ENCODE data around the gene HTT-AS. TPM values are rescaled to one million over a fixed set of nuclear protein-coding genes. Genes with fewer than 3 reads are reported as not detected.

HTT-AS gene
- total and polyA plus RNA-seq, 4 experiments from 2014 or later = not detected

DNA sequence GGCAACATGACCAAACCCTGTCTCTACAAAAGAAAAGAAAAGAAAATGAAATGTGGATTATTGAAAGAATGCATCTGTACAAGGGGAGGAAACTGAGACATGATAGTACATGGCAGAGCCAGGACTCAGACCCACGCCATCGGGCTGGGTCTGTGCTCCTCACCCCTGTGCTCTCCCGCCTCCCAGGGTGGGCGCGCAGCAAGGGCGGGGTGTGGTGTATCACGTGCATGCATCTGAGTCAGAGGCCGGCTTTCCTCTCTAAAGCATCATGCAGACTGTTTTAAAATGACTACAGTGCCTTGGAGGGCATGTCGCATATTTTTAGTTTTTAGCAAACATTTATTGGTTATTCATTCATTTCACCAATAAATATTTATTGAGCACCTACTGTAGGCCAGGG is 47.8 kb downstream of the HTT-AS start:
- Mint-ChIP-seq H3K9me3 (peaks cover 0 to 13% (median 5%) of the 10 kb centered on the region in 8 donors), H3K4me3 (no peak overlapping the region), H3K36me3 (no peaks in the 10 kb centered on the region), H3K27me3 (peaks cover 4 to 10% of the 10 kb centered on the region in 2 donors), H3K27ac (no peak overlapping the region), H3K4me1 (peaks cover 0 to 3% (median 0%) of the 10 kb centered on the region in 4 donors)
- CTCF ChIA-PET (ENCODE audit: partially characterized antibody) = no interaction called here
- no peak for DNase-seq
- Histone ChIP-seq H3K27ac (ENCODE audit: low read depth, low read length) (no peak overlapping the region), H3K9me3 (ENCODE audit: control insufficient read depth in 1 of 2, low read length in 2 of 2) (no peaks in the 10 kb centered on the region), H3K36me3 (ENCODE audit: insufficient read depth, low read length) (no peaks in the 10 kb centered on the region), H3K27me3 (ENCODE audit: insufficient read depth, low read length) (no peaks in the 10 kb centered on the region), H3K4me1 (ENCODE audit: insufficient read depth, low read length) (peaks cover 3% of the 10 kb centered on the region), H3K4me3 (ENCODE audit: low read length in 2 of 2) (no peak overlapping the region)
- POLR2A ChIA-PET (ENCODE audit: partially characterized antibody) = no interaction called here
- intact Hi-C loops (cut with micrococcal nuclease) = no loop called here

DNA sequence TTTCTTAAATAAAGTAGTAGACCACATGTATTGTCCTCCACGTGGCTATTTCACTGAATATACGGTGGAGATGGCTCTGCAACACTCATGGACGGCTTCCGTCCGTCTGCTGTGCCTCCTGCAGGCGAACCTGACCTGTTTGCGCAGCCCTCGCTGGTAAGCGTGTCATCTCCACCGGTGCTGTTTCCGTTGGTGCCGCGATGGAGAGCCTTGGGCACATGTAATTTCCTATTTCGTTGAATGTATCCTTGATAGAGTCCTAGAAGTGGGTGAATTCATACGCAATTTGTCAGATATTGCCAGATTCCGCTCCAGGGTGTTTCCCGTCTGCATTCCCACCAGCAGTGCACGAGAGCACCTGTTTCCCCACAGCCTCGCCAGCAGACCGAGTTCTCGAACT is 48.5 kb downstream of the HTT-AS start:
- Histone ChIP-seq H3K27ac (ENCODE audit: low read depth, low read length) (no peak overlapping the region), H3K4me3 (ENCODE audit: low read length in 2 of 2) (no peak overlapping the region), H3K27me3 (ENCODE audit: insufficient read depth, low read length) (no peaks in the 10 kb centered on the region), H3K9me3 (ENCODE audit: control insufficient read depth in 1 of 2, low read length in 2 of 2) (no peaks in the 10 kb centered on the region), H3K36me3 (ENCODE audit: insufficient read depth, low read length) (no peaks in the 10 kb centered on the region), H3K4me1 (ENCODE audit: insufficient read depth, low read length) (peaks cover 9% of the 10 kb centered on the region)
- DNase-seq = no peak
- CTCF ChIA-PET (ENCODE audit: partially characterized antibody) = no interaction called here
- peaks cover 2 to 9% (median 3%) of the 10 kb centered on the region in 4 donors for H3K4me1 Mint-ChIP-seq
- H3K9me3 Mint-ChIP-seq = peaks cover 0 to 13% (median 5%) of the 10 kb centered on the region in 8 donors
- H3K36me3 Mint-ChIP-seq = no peaks in the 10 kb centered on the region
- POLR2A ChIA-PET (ENCODE audit: partially characterized antibody) = no interaction called here
- H3K27ac Mint-ChIP-seq = no peak overlapping the region
- no peak overlapping the region for H3K4me3 Mint-ChIP-seq
- H3K27me3 Mint-ChIP-seq = peaks cover 6 to 9% of the 10 kb centered on the region in 2 donors
- intact Hi-C loops (cut with micrococcal nuclease) = no loop called here

- Mint-ChIP-seq H3K27ac (no peak overlapping the region), H3K27me3 (peaks cover 6 to 8% of the 10 kb centered on the region in 2 donors), H3K9me3 (peaks cover 0 to 13% (median 5%) of the 10 kb centered on the region in 8 donors), H3K4me1 (peaks cover 2 to 14% (median 4%) of the 10 kb centered on the region in 4 donors), H3K36me3 (no peaks in the 10 kb centered on the region), H3K4me3 (no peak overlapping the region)
- intact Hi-C loops (cut with micrococcal nuclease) = no loop called here
- Histone ChIP-seq H3K27ac (ENCODE audit: low read depth, low read length) (no peak overlapping the region), H3K4me3 (ENCODE audit: low read length in 2 of 2) (no peak overlapping the region), H3K4me1 (ENCODE audit: insufficient read depth, low read length) (peaks cover 11% of the 10 kb centered on the region), H3K36me3 (ENCODE audit: insufficient read depth, low read length) (no peaks in the 10 kb centered on the region), H3K27me3 (ENCODE audit: insufficient read depth, low read length) (no peaks in the 10 kb centered on the region), H3K9me3 (ENCODE audit: control insufficient read depth in 1 of 2, low read length in 2 of 2) (no peaks in the 10 kb centered on the region)
- ChIA-PET CTCF (ENCODE audit: partially characterized antibody) (no interaction called here), POLR2A (ENCODE audit: partially characterized antibody) (no interaction called here)
- DNase-seq = no peak
Measured at GRCh38 chr4:3022651-3023050, 51.7 kb downstream of the HTT-AS start.

DNA sequence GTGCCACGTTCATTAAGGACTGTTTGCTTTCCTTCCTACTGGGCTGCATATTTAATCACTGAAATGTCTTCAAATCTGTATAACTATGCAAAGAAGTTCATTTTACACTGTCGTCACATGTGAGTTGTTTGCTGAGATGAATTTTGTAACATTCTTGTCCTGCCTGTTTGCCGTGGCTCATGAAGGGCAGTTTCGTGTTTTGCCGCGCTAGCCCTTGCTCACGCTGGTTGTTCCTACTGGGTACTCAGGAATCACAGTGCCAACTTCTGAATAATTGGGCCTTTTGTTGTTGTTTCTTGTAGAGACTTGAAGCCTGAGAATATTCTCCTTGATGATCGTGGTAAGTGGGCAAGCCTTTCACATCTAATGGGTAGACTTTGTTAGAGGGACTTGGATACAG is 52.2 kb downstream of the HTT-AS start:
- H3K4me1 Mint-ChIP-seq = peaks cover 2 to 14% (median 4%) of the 10 kb centered on the region in 4 donors
- POLR2A ChIA-PET (ENCODE audit: partially characterized antibody) = no interaction called here
- Histone ChIP-seq H3K4me1 (ENCODE audit: insufficient read depth, low read length) (peaks cover 11% of the 10 kb centered on the region), H3K27ac (ENCODE audit: low read depth, low read length) (no peak overlapping the region), H3K9me3 (ENCODE audit: control insufficient read depth in 1 of 2, low read length in 2 of 2) (no peaks in the 10 kb centered on the region), H3K36me3 (ENCODE audit: insufficient read depth, low read length) (no peaks in the 10 kb centered on the region), H3K27me3 (ENCODE audit: insufficient read depth, low read length) (no peaks in the 10 kb centered on the region), H3K4me3 (ENCODE audit: low read length in 2 of 2) (no peak overlapping the region)
- H3K27me3 Mint-ChIP-seq = peaks cover 6 to 8% of the 10 kb centered on the region in 2 donors
- CTCF ChIA-PET (ENCODE audit: partially characterized antibody) = no interaction called here
- H3K27ac Mint-ChIP-seq = no peak overlapping the region
- no peak overlapping the region for H3K4me3 Mint-ChIP-seq
- peaks cover 0 to 13% (median 5%) of the 10 kb centered on the region in 8 donors for H3K9me3 Mint-ChIP-seq
- no peaks in the 10 kb centered on the region for H3K36me3 Mint-ChIP-seq
- DNase-seq = no peak
- intact Hi-C loops (cut with micrococcal nuclease) = no loop called here

DNA sequence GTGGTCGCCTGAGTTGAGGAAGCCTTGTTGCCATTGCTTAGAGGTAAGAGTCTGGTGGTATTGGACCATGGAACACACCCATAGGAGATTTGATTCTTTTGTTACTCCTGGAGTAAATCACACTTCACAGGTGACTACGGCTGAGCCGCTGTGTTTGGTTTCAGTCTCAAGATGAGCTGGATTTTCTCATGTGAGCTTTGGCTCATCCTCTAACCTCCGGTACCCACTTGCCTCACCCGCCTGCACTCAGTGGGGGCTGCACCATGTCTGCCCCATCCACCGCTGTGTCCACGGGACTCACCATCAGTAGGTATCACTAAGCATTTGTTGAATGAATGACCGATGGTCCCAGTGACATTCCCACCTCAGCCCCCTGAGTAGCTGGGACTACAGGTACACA is 52.7 kb downstream of the HTT-AS start:
- H3K4me1 Mint-ChIP-seq = peaks cover 2 to 14% (median 4%) of the 10 kb centered on the region in 4 donors
- no peak overlapping the region for H3K27ac ChIP-seq (ENCODE audit: low read depth, low read length)
- no peak overlapping the region for H3K27ac Mint-ChIP-seq
- H3K4me3 Mint-ChIP-seq = no peak overlapping the region
- H3K36me3 ChIP-seq (ENCODE audit: insufficient read depth, low read length) = no peaks in the 10 kb centered on the region
- POLR2A ChIA-PET (ENCODE audit: partially characterized antibody) = no interaction called here
- CTCF ChIA-PET (ENCODE audit: partially characterized antibody) = no interaction called here
- H3K9me3 Mint-ChIP-seq = peaks cover 0 to 13% (median 5%) of the 10 kb centered on the region in 8 donors
- H3K36me3 Mint-ChIP-seq = no peaks in the 10 kb centered on the region
- H3K4me1 ChIP-seq (ENCODE audit: insufficient read depth, low read length) = peaks cover 11% of the 10 kb centered on the region
- no peak overlapping the region for H3K4me3 ChIP-seq (ENCODE audit: low read length in 2 of 2)
- DNase-seq = no peak
- H3K27me3 Mint-ChIP-seq = peaks cover 6 to 8% of the 10 kb centered on the region in 2 donors
- no peaks in the 10 kb centered on the region for H3K27me3 ChIP-seq (ENCODE audit: insufficient read depth, low read length)
- intact Hi-C loops (cut with micrococcal nuclease) = no loop called here
- H3K9me3 ChIP-seq (ENCODE audit: control insufficient read depth in 1 of 2, low read length in 2 of 2) = no peaks in the 10 kb centered on the region

DNA sequence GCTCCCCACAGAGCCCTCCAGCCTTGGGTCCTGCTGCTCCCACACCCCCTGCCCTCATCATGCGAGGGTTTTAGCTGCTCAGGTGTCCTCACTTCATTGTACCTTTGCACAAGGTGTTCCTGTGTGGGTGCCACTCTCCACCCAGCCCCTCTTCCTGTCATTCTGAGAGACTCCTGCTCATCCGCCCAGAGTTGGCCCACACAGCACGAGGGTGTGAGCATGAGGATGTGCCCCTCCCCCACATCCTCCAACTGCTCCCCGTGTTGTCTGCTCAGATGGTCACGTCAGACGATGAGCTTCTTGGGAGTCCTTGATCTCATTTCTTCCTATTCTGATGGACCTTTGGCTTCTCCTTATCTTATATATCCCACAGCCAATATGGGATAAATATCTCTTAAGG is 53.2 kb downstream of the HTT-AS start:
- POLR2A ChIA-PET (ENCODE audit: partially characterized antibody) = no interaction called here
- Histone ChIP-seq H3K27me3 (ENCODE audit: insufficient read depth, low read length) (no peaks in the 10 kb centered on the region), H3K9me3 (ENCODE audit: control insufficient read depth in 1 of 2, low read length in 2 of 2) (no peaks in the 10 kb centered on the region), H3K4me3 (ENCODE audit: low read length in 2 of 2) (no peak overlapping the region), H3K36me3 (ENCODE audit: insufficient read depth, low read length) (no peaks in the 10 kb centered on the region), H3K27ac (ENCODE audit: low read depth, low read length) (no peak overlapping the region), H3K4me1 (ENCODE audit: insufficient read depth, low read length) (peaks cover 11% of the 10 kb centered on the region)
- H3K27ac Mint-ChIP-seq = no peak overlapping the region
- H3K36me3 Mint-ChIP-seq = no peaks in the 10 kb centered on the region
- DNase-seq = no peak
- CTCF ChIA-PET (ENCODE audit: partially characterized antibody) = no interaction called here
- intact Hi-C loops (cut with micrococcal nuclease) = no loop called here
- peaks cover 0 to 13% (median 5%) of the 10 kb centered on the region in 8 donors for H3K9me3 Mint-ChIP-seq
- H3K4me1 Mint-ChIP-seq = peaks cover 2 to 14% (median 4%) of the 10 kb centered on the region in 4 donors
- peaks cover 6 to 8% of the 10 kb centered on the region in 2 donors for H3K27me3 Mint-ChIP-seq
- no peak overlapping the region for H3K4me3 Mint-ChIP-seq

- Mint-ChIP-seq H3K27ac (no peak overlapping the region), H3K4me3 (no peak overlapping the region), H3K27me3 (peaks cover 6 to 10% of the 10 kb centered on the region in 2 donors), H3K36me3 (no peaks in the 10 kb centered on the region), H3K4me1 (peaks cover 2 to 14% (median 4%) of the 10 kb centered on the region in 4 donors), H3K9me3 (peaks cover 0 to 13% (median 5%) of the 10 kb centered on the region in 8 donors)
- ChIA-PET CTCF (ENCODE audit: partially characterized antibody) (no interaction called here), POLR2A (ENCODE audit: partially characterized antibody) (no interaction called here)
- Histone ChIP-seq H3K27me3 (ENCODE audit: insufficient read depth, low read length) (no peaks in the 10 kb centered on the region), H3K4me1 (ENCODE audit: insufficient read depth, low read length) (peaks cover 11% of the 10 kb centered on the region), H3K27ac (ENCODE audit: low read depth, low read length) (no peak overlapping the region), H3K4me3 (ENCODE audit: low read length in 2 of 2) (no peak overlapping the region), H3K36me3 (ENCODE audit: insufficient read depth, low read length) (no peaks in the 10 kb centered on the region), H3K9me3 (ENCODE audit: control insufficient read depth in 1 of 2, low read length in 2 of 2) (no peaks in the 10 kb centered on the region)
- DNase-seq = no peak
- intact Hi-C loops (cut with micrococcal nuclease) = no loop called here
Measured at GRCh38 chr4:3019145-3019846, 55.0 kb downstream of the HTT-AS start.
